Glutamatergic neuron (in vitro differentiated cells): ENCODE results near the gene TRIM14. TPM values are rescaled to one million over a fixed set of nuclear protein-coding genes. Genes with fewer than 3 reads are reported as not detected.
"Not testable (repeated sequence)": the region's sequence is repeated elsewhere in the genome, so short reads cannot be mapped to it uniquely, and the experiment has no call there.

Experiments
- DNase-seq: peaks from one replicate; pipeline ENCODE4 v3.0.0; 2022
- H3K27ac Mint-ChIP-seq: one replicate; pipeline ENCODE4 v1.8.0; 2020; ENCODE audit warnings: mild to moderate bottlenecking, mixed read lengths, inconsistent platforms; ENCODE audit not compliant: unreplicated experiment
- H3K27me3 Mint-ChIP-seq: one replicate; pipeline ENCODE4 v1.8.0; 2020; ENCODE audit warnings: mild to moderate bottlenecking, moderate library complexity, mixed read lengths, inconsistent platforms; ENCODE audit not compliant: unreplicated experiment
- H3K36me3 Mint-ChIP-seq: one replicate; pipeline ENCODE4 v1.8.0; 2020; ENCODE audit warnings: mild to moderate bottlenecking, mixed read lengths, inconsistent platforms; ENCODE audit not compliant: unreplicated experiment
- H3K4me1 Mint-ChIP-seq: one replicate; pipeline ENCODE4 v1.8.0; 2020; ENCODE audit warnings: mild to moderate bottlenecking, low read depth, mixed read lengths, inconsistent platforms; ENCODE audit not compliant: unreplicated experiment
- H3K4me3 Mint-ChIP-seq: one replicate; pipeline ENCODE4 v1.8.0; 2020; ENCODE audit warnings: mild to moderate bottlenecking, mixed read lengths, inconsistent platforms; ENCODE audit not compliant: unreplicated experiment
- H3K9me3 Mint-ChIP-seq: one replicate; pipeline ENCODE4 v1.8.0; 2020; ENCODE audit warnings: mild to moderate bottlenecking, moderate library complexity, mixed read lengths, inconsistent platforms; ENCODE audit not compliant: unreplicated experiment
- CTCF ChIP-seq: fragments of 200-600 bp; sonication (generic); IDR thresholded peaks from one replicate; pipeline ENCODE4 v1.5.0; 2021; ENCODE audit not compliant: partially characterized antibody, unreplicated experiment
- total RNA-seq: library from RNA; stranded (reverse); fragmentation: NEBNext Ultra II Directional; extraction: Animal tissue kit (Norgen Biotek cat#: 25700); gene quantifications from one replicate; pipeline ENCODE4 v1.2.1, GENCODE V29; 2021; ENCODE audit not compliant: unreplicated experiment

Gene TRIM14
- total RNA-seq, 1 donor from 2014 or later, result 0.71 TPM

- H3K9me3 Mint-ChIP-seq, result no peaks in the 10 kb centered on the region
- no peak overlapping the region for H3K27ac Mint-ChIP-seq
- no peak overlapping the region for H3K4me3 Mint-ChIP-seq
- no peaks in the 10 kb centered on the region for H3K36me3 Mint-ChIP-seq
- no peak for DNase-seq
- no peak for TF ChIP-seq CTCF
- peaks cover 3% of the 10 kb centered on the region for H3K27me3 Mint-ChIP-seq
- H3K4me1 Mint-ChIP-seq, result no peaks in the 10 kb centered on the region
Measured at GRCh38 chr9:98031169-98031568, 87.9 kb downstream of the TRIM14 start.

- Mint-ChIP-seq H3K4me3 (no peak overlapping the region), H3K9me3 (no peaks in the 10 kb centered on the region), H3K36me3 (peaks cover 4% of the 10 kb centered on the region), H3K27me3 (no peaks in the 10 kb centered on the region), H3K27ac (no peak overlapping the region), H3K4me1 (no peaks in the 10 kb centered on the region)
- no peak for TF ChIP-seq CTCF
- DNase-seq, result no peak
Measured at GRCh38 chr9:98024702-98025101, 94.3 kb downstream of the TRIM14 start.

GRCh38 chr9:98022447-98022846 is 96.6 kb downstream of the TRIM14 start:
- H3K4me3 Mint-ChIP-seq, result no peak overlapping the region
- H3K36me3 Mint-ChIP-seq, result peaks cover 4% of the 10 kb centered on the region
- no peaks in the 10 kb centered on the region for H3K27me3 Mint-ChIP-seq
- no peaks in the 10 kb centered on the region for H3K9me3 Mint-ChIP-seq
- H3K27ac Mint-ChIP-seq, result no peak overlapping the region
- H3K4me1 Mint-ChIP-seq, result no peaks in the 10 kb centered on the region
- no peak for DNase-seq
- TF ChIP-seq CTCF, result no peak

- no peaks in the 10 kb centered on the region for H3K4me1 Mint-ChIP-seq
- DNase-seq, result no peak
- no peak overlapping the region for H3K27ac Mint-ChIP-seq
- no peak for TF ChIP-seq CTCF
- peaks cover 2% of the 10 kb centered on the region for H3K9me3 Mint-ChIP-seq
- H3K36me3 Mint-ChIP-seq, result peaks cover 4% of the 10 kb centered on the region
- no peak overlapping the region for H3K4me3 Mint-ChIP-seq
- peaks cover 2% of the 10 kb centered on the region for H3K27me3 Mint-ChIP-seq
Measured at GRCh38 chr9:98021306-98022040, 97.5 kb downstream of the TRIM14 start.

GRCh38 chr9:98020476-98021145 is 98.4 kb downstream of the TRIM14 start:
- peaks cover 4% of the 10 kb centered on the region for H3K36me3 Mint-ChIP-seq
- H3K4me1 Mint-ChIP-seq, result no peaks in the 10 kb centered on the region
- no peak overlapping the region for H3K4me3 Mint-ChIP-seq
- H3K27me3 Mint-ChIP-seq, result peaks cover 2% of the 10 kb centered on the region
- no peak for TF ChIP-seq CTCF
- H3K27ac Mint-ChIP-seq, result no peak overlapping the region
- DNase-seq, result no peak
- H3K9me3 Mint-ChIP-seq, result peaks cover 2% of the 10 kb centered on the region

GRCh38 chr9:98019869-98020268 is 99.2 kb downstream of the TRIM14 start:
- not testable (repeated sequence) for H3K27me3 Mint-ChIP-seq, H3K9me3 Mint-ChIP-seq, DNase-seq, H3K27ac Mint-ChIP-seq, H3K4me1 Mint-ChIP-seq, H3K36me3 Mint-ChIP-seq, H3K4me3 Mint-ChIP-seq
